Thyroid gland (tissue), 4 donors: ENCODE measurements around the gene ERC1. TPM values are rescaled to one million over a fixed set of nuclear protein-coding genes. Genes with fewer than 3 reads are reported as not detected.

Experiments used
- DNase-seq, 2 donors: peaks; one replicate each; pipeline ENCODE4 v3.0.0-alpha.2; 2019
- H3K27ac ChIP-seq, 3 donors: fragments of 200-600 bp; sonication (generic); 1 replicate in 2 of 3; 2 replicates in 1 of 3; pipeline ENCODE4 v1.5.1; 2016 to 2019; ENCODE audit warnings: mild to moderate bottlenecking in 1 of 3, moderate library complexity in 1 of 3
- H3K27me3 ChIP-seq: fragments of 200-600 bp; sonication (generic); one replicate; pipeline ENCODE4 v1.5.1; 2019
- H3K36me3 ChIP-seq, 2 donors: fragments of 200-600 bp; sonication (generic); one replicate each; pipeline ENCODE4 v1.5.1; 2016 to 2019
- H3K4me1 ChIP-seq, 2 donors: fragments of 200-600 bp; sonication (generic); one replicate each; pipeline ENCODE4 v1.5.1; 2017 to 2019
- H3K4me3 ChIP-seq, 3 donors: fragments of 200-600 bp; sonication (generic); replicated peaks in 1 of 3; 1 replicate in 2 of 3; 2 replicates in 1 of 3; pipeline ENCODE4 v1.5.1; 2016; ENCODE audit warnings: mild to moderate bottlenecking in 1 of 3
- H3K9me3 ChIP-seq: fragments of 200-600 bp; sonication (generic); one replicate; pipeline ENCODE4 v1.5.1; 2017
- POLR2A ChIP-seq, 2 donors: fragments of 450-650 bp; IDR thresholded peaks; one replicate each; pipeline ENCODE4 v1.6.1; 2017; ENCODE audit warnings: antibody characterized with exemption in 2 of 2, mild to moderate bottlenecking in 2 of 2, moderate library complexity in 1 of 2
- whole genome bisulfite sequencing, 2 donors: methylation state at CpG; one replicate each; pipeline ENCODE4 v1.1.5; 2017; 5-methylcytosine and 5-hydroxymethylcytosine counted together
- intact Hi-C: fragments of 100-400 bp; cut with DNase I; formaldehyde crosslinking; loops from one replicate; pipeline ENCODE4 v1.15.1; 2023
- total RNA-seq, 4 donors: library from RNA; depleted of rRNA; stranded (reverse); fragments of >200 nt; gene quantifications; one replicate each; pipeline ENCODE4 v1.2.3, GENCODE V29; 2016
- TF ChIP-seq, protein P1 (sequence below), 6 experiments: fragments of 200-600 bp in 3 of 6; fragments of 450-650 bp in 3 of 6; sonication (generic) in 3 of 6; IDR thresholded peaks; one replicate each; pipeline ENCODE4 v1.5.1; 2016 to 2019; ENCODE audit warnings: antibody characterized with exemption in 6 of 6, mild to moderate bottlenecking in 2 of 6, inconsistent platforms in 1 of 6, moderate library complexity in 1 of 6

The ERC1 gene
- total RNA-seq, 4 donors from 2014 or later, result 39.8 to 84.2 (median 75.8) TPM

DNA sequence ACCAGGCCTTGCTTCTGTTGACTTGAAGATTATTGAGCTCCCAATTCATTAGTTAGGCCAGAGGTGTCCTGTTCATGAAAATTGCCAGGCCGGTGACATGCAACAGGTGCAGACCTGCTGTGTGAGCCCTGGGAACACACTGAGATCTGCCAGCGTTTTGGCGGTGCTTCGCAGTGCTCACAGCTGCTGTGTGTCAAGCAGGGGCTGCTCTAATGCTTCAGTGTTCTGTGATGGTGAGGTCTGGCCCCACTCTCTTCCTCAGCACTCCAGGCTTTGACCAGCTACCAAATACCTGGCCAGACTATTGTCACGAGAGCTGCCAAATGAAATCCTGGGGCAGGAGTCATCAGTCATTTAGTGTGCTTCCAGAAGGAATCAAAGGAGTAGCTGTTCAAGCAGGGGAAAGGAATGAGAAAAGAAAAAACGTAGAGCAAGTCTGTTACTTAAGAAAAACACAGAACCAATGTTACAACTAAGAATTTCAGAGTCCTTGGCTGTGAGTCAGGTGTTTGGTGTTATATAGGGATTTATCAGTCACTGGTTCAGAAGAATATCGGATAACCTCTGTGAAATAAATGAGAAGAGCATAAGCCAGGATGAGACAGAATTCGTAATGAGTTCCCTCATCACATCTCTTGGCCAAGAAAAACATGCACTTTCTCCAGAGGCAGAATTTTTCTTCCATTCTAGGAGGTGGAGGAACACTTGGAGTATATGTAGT, 452.6 kb downstream of the ERC1 start:
- H3K9me3 ChIP-seq, result no peaks in the 10 kb centered on the region
- H3K27ac ChIP-seq, result no peak overlapping the region
- peaks cover 7 to 11% of the 10 kb centered on the region in 2 donors for H3K4me1 ChIP-seq
- 75 to 78% methylated on average over 8 of the region's 8 CpGs for WGBS, 2 donors
- no peak overlapping the region for H3K4me3 ChIP-seq
- H3K27me3 ChIP-seq, result no peaks in the 10 kb centered on the region
- no peak for TF ChIP-seq POLR2A (IDR thresholded peaks at IDR 0.05)
- TF ChIP-seq, protein P1, sequence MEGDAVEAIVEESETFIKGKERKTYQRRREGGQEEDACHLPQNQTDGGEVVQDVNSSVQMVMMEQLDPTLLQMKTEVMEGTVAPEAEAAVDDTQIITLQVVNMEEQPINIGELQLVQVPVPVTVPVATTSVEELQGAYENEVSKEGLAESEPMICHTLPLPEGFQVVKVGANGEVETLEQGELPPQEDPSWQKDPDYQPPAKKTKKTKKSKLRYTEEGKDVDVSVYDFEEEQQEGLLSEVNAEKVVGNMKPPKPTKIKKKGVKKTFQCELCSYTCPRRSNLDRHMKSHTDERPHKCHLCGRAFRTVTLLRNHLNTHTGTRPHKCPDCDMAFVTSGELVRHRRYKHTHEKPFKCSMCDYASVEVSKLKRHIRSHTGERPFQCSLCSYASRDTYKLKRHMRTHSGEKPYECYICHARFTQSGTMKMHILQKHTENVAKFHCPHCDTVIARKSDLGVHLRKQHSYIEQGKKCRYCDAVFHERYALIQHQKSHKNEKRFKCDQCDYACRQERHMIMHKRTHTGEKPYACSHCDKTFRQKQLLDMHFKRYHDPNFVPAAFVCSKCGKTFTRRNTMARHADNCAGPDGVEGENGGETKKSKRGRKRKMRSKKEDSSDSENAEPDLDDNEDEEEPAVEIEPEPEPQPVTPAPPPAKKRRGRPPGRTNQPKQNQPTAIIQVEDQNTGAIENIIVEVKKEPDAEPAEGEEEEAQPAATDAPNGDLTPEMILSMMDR (IDR thresholded peaks at IDR 0.05), result no peak
- intact Hi-C loops, result no loop called here
- no peak for DNase-seq
- H3K36me3 ChIP-seq, result no peaks in the 10 kb centered on the region

GRCh38 chr12:1444142-1444516, 453.1 kb downstream of the ERC1 start:
- no peaks in the 10 kb centered on the region for H3K9me3 ChIP-seq
- TF ChIP-seq POLR2A (IDR thresholded peaks at IDR 0.05), result no peak
- TF ChIP-seq, protein P1 (IDR thresholded peaks at IDR 0.05), result no peak
- H3K4me1 ChIP-seq, result peaks cover 4 to 7% of the 10 kb centered on the region in 2 donors
- no peaks in the 10 kb centered on the region for H3K27me3 ChIP-seq
- WGBS, 2 donors, result 69 to 84% methylated on average over 6 of the region's 6 CpGs
- H3K4me3 ChIP-seq, result no peak overlapping the region
- no peak for DNase-seq
- no peaks in the 10 kb centered on the region for H3K36me3 ChIP-seq
- intact Hi-C loops, result no loop called here
- no peak overlapping the region for H3K27ac ChIP-seq

- Histone ChIP-seq H3K9me3 (no peaks in the 10 kb centered on the region), H3K36me3 (no peaks in the 10 kb centered on the region), H3K27me3 (no peaks in the 10 kb centered on the region), H3K27ac (no peak overlapping the region), H3K4me3 (no peak overlapping the region), H3K4me1 (no peaks in the 10 kb centered on the region)
- intact Hi-C loops, result no loop called here
- no peak for TF ChIP-seq POLR2A (IDR thresholded peaks at IDR 0.05)
- TF ChIP-seq, protein P1 (IDR thresholded peaks at IDR 0.05), result no peak
- DNase-seq, result no peak
- WGBS, 2 donors, result 72% methylated on average over 3 of the region's 3 CpGs
These were observed 454.8 kb downstream of the ERC1 start for GRCh38 chr12:1445807-1446206.

- Histone ChIP-seq H3K27me3 (no peaks in the 10 kb centered on the region), H3K4me3 (no peak overlapping the region), H3K9me3 (no peaks in the 10 kb centered on the region), H3K36me3 (no peaks in the 10 kb centered on the region), H3K4me1 (no peaks in the 10 kb centered on the region), H3K27ac (no peak overlapping the region)
- intact Hi-C loops, result no loop called here
- 93% methylated on average over 4 of the region's 4 CpGs for WGBS, 2 donors
- DNase-seq, result no peak
- no peak for TF ChIP-seq POLR2A (IDR thresholded peaks at IDR 0.05)
- TF ChIP-seq, protein P1 (IDR thresholded peaks at IDR 0.05), result no peak
These were observed 457.3 kb downstream of the ERC1 start for GRCh38 chr12:1448336-1448735.

- Histone ChIP-seq H3K27me3 (no peaks in the 10 kb centered on the region), H3K27ac (no peak overlapping the region), H3K4me1 (no peaks in the 10 kb centered on the region), H3K36me3 (no peaks in the 10 kb centered on the region), H3K9me3 (no peaks in the 10 kb centered on the region), H3K4me3 (no peak overlapping the region)
- intact Hi-C loops, result no loop called here
- 85 to 87% methylated on average over 6 of the region's 6 CpGs for WGBS, 2 donors
- TF ChIP-seq, protein P1 (IDR thresholded peaks at IDR 0.05), result no peak
- TF ChIP-seq POLR2A (IDR thresholded peaks at IDR 0.05), result no peak
- DNase-seq, result no peak
These were observed 462.8 kb downstream of the ERC1 start for GRCh38 chr12:1453810-1454209.
